Uterus (tissue), 4 donors: ENCODE data around the gene HIGD1A. TPM values are rescaled to one million over a fixed set of nuclear protein-coding genes. Genes with fewer than 3 reads are reported as not detected.

Experiments used
- DNase-seq, 2 donors: peaks; one replicate each; pipeline ENCODE4 v3.0.0-alpha.2; 2019 to 2020
- H3K27ac ChIP-seq, 2 donors: fragments of 200-600 bp; sonication (generic); 1 replicate in 1 of 2; 2 replicates in 1 of 2; pipeline ENCODE4 v1.5.1; 2016 to 2018
- H3K27me3 ChIP-seq, 2 donors: fragments of 200-600 bp; sonication (generic); one replicate each; pipeline ENCODE4 v1.5.1; 2018 to 2019; ENCODE audit warnings: control low read depth in 1 of 2
- H3K36me3 ChIP-seq, 2 donors: fragments of 200-600 bp; sonication (generic); one replicate each; pipeline ENCODE4 v1.5.1; 2019; ENCODE audit warnings: control low read depth in 1 of 2
- H3K4me1 ChIP-seq, 2 donors: fragments of 200-600 bp; sonication (generic); one replicate each; pipeline ENCODE4 v1.5.1; 2018 to 2019; ENCODE audit warnings: control low read depth in 1 of 2
- H3K4me3 ChIP-seq, 2 donors: fragments of 200-600 bp; sonication (generic); 1 replicate in 1 of 2; 2 replicates in 1 of 2; pipeline ENCODE4 v1.5.1; 2018 to 2019; ENCODE audit warnings: mild to moderate bottlenecking in 1 of 2
- H3K9me3 ChIP-seq, 2 donors: fragments of 200-600 bp; sonication (generic); one replicate each; pipeline ENCODE4 v1.5.1; 2019; ENCODE audit warnings: control low read depth in 1 of 2
- POLR2A ChIP-seq, 2 donors: fragments of 450-650 bp; IDR thresholded peaks; one replicate each; pipeline ENCODE4 v1.6.1; 2016; ENCODE audit warnings: antibody characterized with exemption in 2 of 2, mild to moderate bottlenecking in 1 of 2, moderate library complexity in 1 of 2
- intact Hi-C: fragments of 100-400 bp; cut with DNase I; formaldehyde crosslinking; loops from one replicate; pipeline ENCODE4 v1.15.1; 2023; ENCODE audit warnings: low total_unique reads
- total RNA-seq, 4 donors: library from RNA; depleted of rRNA in 3 of 4; stranded (reverse); fragments of >200 nt in 3 of 4; gene quantifications; one replicate each; pipeline versions ENCODE4 v1.1.0 to v1.2.4, GENCODE V29; 2014 to 2023
- TF ChIP-seq, protein P1 (sequence below), 4 experiments: fragments of 200-600 bp in 2 of 4; fragments of 450-650 bp in 2 of 4; sonication (generic) in 2 of 4; IDR thresholded peaks; one replicate each; pipeline ENCODE4 v1.5.1; 2016 to 2019; ENCODE audit warnings: antibody characterized with exemption in 4 of 4, mild to moderate bottlenecking in 2 of 4, moderate library complexity in 1 of 4
- donor health status: DM: yes; HTN: yes; CAD: no.

The HIGD1A gene
- total RNA-seq, 4 donors from 2014 or later = 65.3 to 234 (median 103) TPM

DNA sequence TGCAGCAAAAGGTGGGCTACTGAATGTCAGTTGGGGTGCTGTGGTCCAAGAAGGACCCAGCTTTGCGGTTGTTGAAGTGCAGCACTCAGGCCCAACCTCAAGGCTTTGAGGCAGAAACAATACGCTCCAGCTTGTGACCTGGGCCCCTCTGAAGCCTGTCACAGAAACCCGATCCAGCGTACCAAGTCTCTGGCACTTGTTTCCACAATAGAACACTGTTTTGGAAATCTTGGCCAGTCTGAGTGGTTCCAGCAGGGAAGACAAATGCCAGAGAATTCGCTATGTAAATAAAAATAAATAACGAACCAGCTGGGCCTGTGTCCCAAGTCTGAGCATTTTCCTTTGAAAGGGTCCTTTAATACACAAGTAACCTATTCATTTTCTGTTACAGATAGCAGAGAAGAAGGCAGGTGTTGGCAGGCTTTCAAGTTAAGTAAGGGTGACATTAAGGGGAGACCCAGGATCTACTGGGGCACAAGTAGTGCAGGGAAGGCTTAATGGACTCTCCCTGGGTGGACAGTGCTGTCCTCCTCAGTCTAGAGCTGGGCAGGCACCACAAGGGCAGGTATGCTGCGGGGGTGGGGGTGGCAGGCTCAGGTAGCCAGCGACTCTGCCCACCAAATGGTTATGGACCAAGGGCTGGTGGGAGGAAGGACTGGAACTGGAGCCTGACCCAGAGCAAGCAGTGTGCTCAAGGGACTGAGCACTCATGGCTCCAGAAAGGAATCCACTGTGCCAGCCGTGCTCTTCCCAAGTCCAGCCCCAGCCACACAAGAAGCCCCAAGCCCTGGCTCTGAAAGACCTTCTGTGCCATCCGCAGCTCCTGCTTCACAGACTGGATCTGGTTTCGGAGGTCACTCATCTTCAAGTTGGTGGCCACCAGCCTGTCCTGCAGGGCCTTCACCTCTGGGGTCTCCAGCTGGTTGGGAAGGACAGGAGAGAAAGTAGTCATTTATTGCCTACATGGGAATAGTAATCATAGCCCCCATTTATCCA is 57.5 kb downstream of the HIGD1A start:
- Histone ChIP-seq H3K9me3 (no peaks in the 10 kb centered on the region), H3K36me3 (no peaks in the 10 kb centered on the region), H3K27ac (peak overlapping the region; percentile 70 to 85), H3K27me3 (no peaks in the 10 kb centered on the region), H3K4me1 (peaks cover 0 to 12% of the 10 kb centered on the region in 2 donors), H3K4me3 (no peak overlapping the region)
- intact Hi-C loops = no loop called here
- DNase-seq = no peak
- TF ChIP-seq, protein P1, sequence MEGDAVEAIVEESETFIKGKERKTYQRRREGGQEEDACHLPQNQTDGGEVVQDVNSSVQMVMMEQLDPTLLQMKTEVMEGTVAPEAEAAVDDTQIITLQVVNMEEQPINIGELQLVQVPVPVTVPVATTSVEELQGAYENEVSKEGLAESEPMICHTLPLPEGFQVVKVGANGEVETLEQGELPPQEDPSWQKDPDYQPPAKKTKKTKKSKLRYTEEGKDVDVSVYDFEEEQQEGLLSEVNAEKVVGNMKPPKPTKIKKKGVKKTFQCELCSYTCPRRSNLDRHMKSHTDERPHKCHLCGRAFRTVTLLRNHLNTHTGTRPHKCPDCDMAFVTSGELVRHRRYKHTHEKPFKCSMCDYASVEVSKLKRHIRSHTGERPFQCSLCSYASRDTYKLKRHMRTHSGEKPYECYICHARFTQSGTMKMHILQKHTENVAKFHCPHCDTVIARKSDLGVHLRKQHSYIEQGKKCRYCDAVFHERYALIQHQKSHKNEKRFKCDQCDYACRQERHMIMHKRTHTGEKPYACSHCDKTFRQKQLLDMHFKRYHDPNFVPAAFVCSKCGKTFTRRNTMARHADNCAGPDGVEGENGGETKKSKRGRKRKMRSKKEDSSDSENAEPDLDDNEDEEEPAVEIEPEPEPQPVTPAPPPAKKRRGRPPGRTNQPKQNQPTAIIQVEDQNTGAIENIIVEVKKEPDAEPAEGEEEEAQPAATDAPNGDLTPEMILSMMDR (IDR thresholded peaks at IDR 0.05) = no peak
- no peak for TF ChIP-seq POLR2A (IDR thresholded peaks at IDR 0.05)

DNA sequence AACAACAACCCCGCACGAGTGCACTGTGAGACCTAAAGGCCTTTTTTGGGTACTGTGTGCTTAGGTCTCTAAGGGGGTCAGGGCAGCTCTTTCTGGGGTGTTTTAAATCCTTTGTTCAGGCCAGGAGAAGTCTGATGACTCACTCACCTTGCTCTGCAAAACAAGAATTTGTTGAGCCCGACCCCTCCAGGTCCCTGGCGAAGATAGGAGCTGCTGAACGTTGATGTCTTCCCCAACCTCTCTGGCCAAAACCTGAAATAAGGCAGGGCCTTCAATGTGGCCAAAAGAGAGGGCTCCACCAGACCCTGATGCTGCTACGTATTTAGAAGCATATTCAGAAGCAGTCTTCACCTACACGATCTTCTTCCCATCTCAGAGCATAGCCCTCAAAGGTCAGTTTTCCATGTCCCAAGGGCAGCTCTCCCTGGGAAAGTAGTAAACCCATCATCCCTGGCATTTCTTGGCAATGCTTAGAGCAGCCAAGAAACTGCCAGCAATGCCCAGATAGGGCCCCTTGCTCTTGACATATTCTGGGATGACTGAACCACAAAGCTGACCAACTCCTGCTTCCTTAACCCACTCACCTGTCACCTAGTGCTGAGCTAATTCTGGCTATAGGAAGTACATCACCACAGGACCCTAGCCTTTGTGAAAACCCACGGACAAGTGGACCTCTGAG is 58.4 kb downstream of the HIGD1A start:
- intact Hi-C loops = no loop called here
- H3K4me3 ChIP-seq = no peak overlapping the region
- H3K27ac ChIP-seq = peak overlapping the region; percentile 70 to 85
- no peak for TF ChIP-seq POLR2A (IDR thresholded peaks at IDR 0.05)
- TF ChIP-seq, protein P1 (IDR thresholded peaks at IDR 0.05) = no peak
- peaks cover 0 to 12% of the 10 kb centered on the region in 2 donors for H3K4me1 ChIP-seq
- H3K36me3 ChIP-seq = no peaks in the 10 kb centered on the region
- H3K27me3 ChIP-seq = no peaks in the 10 kb centered on the region
- no peaks in the 10 kb centered on the region for H3K9me3 ChIP-seq
- peak in 1 of 2 donors; percentile 33 for DNase-seq

- H3K4me3 ChIP-seq = no peak overlapping the region
- DNase-seq = no peak
- H3K36me3 ChIP-seq = no peaks in the 10 kb centered on the region
- no peaks in the 10 kb centered on the region for H3K27me3 ChIP-seq
- H3K27ac ChIP-seq = peak overlapping the region; percentile 70 to 85
- TF ChIP-seq, protein P1 (IDR thresholded peaks at IDR 0.05) = no peak
- TF ChIP-seq POLR2A (IDR thresholded peaks at IDR 0.05) = no peak
- intact Hi-C loops = no loop called here
- H3K4me1 ChIP-seq = peaks cover 0 to 12% of the 10 kb centered on the region in 2 donors
- no peaks in the 10 kb centered on the region for H3K9me3 ChIP-seq
Measured at GRCh38 chr3:42745291-42745745, 59.0 kb downstream of the HIGD1A start.

GRCh38 chr3:42743204-42743995 is 60.9 kb downstream of the HIGD1A start:
- Histone ChIP-seq H3K36me3 (no peaks in the 10 kb centered on the region), H3K27me3 (no peaks in the 10 kb centered on the region), H3K4me1 (peaks cover 0 to 12% of the 10 kb centered on the region in 2 donors), H3K4me3 (no peak overlapping the region), H3K27ac (peak overlapping the region in 1 of 2 donors; percentile 51), H3K9me3 (no peaks in the 10 kb centered on the region)
- no peak for DNase-seq
- TF ChIP-seq, protein P1 (IDR thresholded peaks at IDR 0.05) = no peak
- no peak for TF ChIP-seq POLR2A (IDR thresholded peaks at IDR 0.05)
- intact Hi-C loops = no loop called here
